Measurements from ENCODE around the gene ATP11A. TPM values are rescaled to one million over a fixed set of nuclear protein-coding genes. Genes with fewer than 3 reads are reported as not detected.

The ATP11A gene
- total RNA-seq, 2 donors from 2014 or later, result 10.9 to 89.3 TPM

DNA sequence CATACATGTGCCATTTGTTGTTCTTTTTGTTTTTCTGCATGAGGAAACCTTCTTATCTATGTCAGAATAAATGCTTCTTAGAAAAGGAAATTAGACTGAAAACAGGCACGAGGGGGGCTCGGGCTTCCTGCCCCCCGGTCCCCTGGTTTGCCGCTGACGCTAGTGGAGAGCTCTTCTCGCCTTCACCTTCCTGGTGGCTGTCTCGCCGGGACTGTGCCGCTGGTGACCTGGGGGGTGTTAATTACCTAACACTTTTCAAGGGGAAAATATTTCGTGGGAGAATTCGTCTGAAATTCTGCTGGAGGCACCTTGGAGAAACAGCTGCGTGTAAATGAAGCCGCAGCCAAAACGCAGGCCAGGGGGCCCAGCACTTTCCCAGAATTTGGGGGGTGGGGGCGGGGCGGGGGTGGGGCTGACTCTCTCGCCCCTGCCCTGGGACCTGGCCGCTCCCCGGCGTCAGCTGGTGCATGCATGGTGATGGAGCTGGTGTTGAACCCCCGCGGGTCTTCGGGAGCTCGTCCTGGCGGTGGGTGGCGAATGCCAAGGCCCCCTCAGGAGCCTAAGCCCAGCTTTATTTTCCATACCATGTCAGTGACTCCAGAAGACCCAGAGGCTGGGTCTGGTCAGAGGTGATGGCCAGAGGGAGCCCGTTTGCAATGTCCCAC is 220.9 kb downstream of the ATP11A start:
- no peak for DNase-seq (ENCODE audit: low spot score)
- no peak overlapping the region for H3K27ac ChIP-seq
- H3K36me3 ChIP-seq, result no peaks in the 10 kb centered on the region
- H3K4me1 ChIP-seq (replicated peaks), result peaks cover under 1% of the 10 kb centered on the region
- H3K9me3 ChIP-seq, result no peaks in the 10 kb centered on the region
- intact Hi-C loops (cut with DNase I), result no loop called here
- no peaks in the 10 kb centered on the region for H3K27me3 ChIP-seq (replicated peaks; ENCODE audit: insufficient read depth)
- TF ChIP-seq POLR2AphosphoS5 (IDR thresholded peaks at IDR 0.05) (no peak), POLR2A (IDR thresholded peaks at IDR 0.05) (no peak)
- TF ChIP-seq, protein P1, sequence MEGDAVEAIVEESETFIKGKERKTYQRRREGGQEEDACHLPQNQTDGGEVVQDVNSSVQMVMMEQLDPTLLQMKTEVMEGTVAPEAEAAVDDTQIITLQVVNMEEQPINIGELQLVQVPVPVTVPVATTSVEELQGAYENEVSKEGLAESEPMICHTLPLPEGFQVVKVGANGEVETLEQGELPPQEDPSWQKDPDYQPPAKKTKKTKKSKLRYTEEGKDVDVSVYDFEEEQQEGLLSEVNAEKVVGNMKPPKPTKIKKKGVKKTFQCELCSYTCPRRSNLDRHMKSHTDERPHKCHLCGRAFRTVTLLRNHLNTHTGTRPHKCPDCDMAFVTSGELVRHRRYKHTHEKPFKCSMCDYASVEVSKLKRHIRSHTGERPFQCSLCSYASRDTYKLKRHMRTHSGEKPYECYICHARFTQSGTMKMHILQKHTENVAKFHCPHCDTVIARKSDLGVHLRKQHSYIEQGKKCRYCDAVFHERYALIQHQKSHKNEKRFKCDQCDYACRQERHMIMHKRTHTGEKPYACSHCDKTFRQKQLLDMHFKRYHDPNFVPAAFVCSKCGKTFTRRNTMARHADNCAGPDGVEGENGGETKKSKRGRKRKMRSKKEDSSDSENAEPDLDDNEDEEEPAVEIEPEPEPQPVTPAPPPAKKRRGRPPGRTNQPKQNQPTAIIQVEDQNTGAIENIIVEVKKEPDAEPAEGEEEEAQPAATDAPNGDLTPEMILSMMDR (IDR thresholded peaks at IDR 0.05), result no peak
- WGBS, result 84% methylated on average over 26 of the region's 27 CpGs
- H3K4me3 ChIP-seq, result no peak overlapping the region

DNA sequence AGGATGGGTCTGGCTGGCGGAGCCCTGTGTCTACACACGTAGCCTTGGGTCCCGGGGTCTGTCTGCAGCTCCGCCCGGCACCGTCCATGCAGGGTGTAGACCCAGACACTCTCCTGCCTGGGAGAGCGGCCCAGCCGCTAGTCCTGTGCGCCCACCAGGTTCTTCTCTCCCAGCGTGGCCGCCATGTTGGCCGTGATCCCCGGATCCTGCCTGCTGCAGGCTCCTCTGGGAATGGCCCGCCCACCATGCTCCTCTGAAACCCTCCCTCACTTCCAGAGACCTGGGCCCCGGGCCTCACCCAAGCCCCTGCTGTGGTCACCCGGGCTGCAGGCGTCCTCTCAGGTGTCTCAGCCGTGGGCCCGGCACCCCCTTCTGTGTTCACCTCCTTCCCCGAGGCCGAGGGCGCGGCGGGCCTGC is 221.5 kb downstream of the ATP11A start:
- Histone ChIP-seq H3K4me1 (replicated peaks) (no peaks in the 10 kb centered on the region), H3K27me3 (replicated peaks; ENCODE audit: insufficient read depth) (no peaks in the 10 kb centered on the region), H3K4me3 (no peak overlapping the region), H3K36me3 (no peaks in the 10 kb centered on the region), H3K9me3 (no peaks in the 10 kb centered on the region), H3K27ac (no peak overlapping the region)
- 94% methylated on average over 22 of the region's 24 CpGs for WGBS
- intact Hi-C loops (cut with DNase I), result no loop called here
- no peak for DNase-seq (ENCODE audit: low spot score)
- TF ChIP-seq POLR2AphosphoS5 (IDR thresholded peaks at IDR 0.05) (no peak), POLR2A (IDR thresholded peaks at IDR 0.05) (no peak)
- TF ChIP-seq, protein P1 (IDR thresholded peaks at IDR 0.05), result no peak

DNA sequence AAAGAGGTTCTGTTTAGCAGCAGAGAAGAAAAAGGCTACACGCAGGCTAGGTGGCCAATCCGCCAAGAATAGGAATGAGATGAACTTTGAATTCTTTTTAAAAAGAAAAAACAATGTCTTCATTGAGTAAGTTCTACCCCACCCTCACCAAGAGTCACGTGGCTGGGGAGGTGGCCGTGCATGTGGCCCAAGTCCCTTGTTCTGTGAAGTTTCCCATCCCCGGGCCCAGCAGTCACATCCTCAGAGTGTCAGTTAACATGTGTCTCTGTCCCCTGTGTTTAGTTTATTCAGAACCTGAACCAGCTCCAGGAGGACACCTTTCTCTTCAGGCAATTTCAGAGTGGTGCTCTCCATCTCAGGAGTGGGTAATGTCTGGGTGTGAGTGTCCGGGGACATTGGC is 222.0 kb downstream of the ATP11A start:
- H3K4me1 ChIP-seq (replicated peaks), result no peaks in the 10 kb centered on the region
- H3K9me3 ChIP-seq, result no peaks in the 10 kb centered on the region
- WGBS, result 95% methylated on average over 6 of the region's 6 CpGs
- H3K27me3 ChIP-seq (replicated peaks; ENCODE audit: insufficient read depth), result no peaks in the 10 kb centered on the region
- TF ChIP-seq POLR2AphosphoS5 (IDR thresholded peaks at IDR 0.05), result no peak
- intact Hi-C loops (cut with DNase I), result no loop called here
- no peaks in the 10 kb centered on the region for H3K36me3 ChIP-seq
- no peak overlapping the region for H3K27ac ChIP-seq
- no peak for DNase-seq (ENCODE audit: low spot score)
- H3K4me3 ChIP-seq, result no peak overlapping the region

DNA sequence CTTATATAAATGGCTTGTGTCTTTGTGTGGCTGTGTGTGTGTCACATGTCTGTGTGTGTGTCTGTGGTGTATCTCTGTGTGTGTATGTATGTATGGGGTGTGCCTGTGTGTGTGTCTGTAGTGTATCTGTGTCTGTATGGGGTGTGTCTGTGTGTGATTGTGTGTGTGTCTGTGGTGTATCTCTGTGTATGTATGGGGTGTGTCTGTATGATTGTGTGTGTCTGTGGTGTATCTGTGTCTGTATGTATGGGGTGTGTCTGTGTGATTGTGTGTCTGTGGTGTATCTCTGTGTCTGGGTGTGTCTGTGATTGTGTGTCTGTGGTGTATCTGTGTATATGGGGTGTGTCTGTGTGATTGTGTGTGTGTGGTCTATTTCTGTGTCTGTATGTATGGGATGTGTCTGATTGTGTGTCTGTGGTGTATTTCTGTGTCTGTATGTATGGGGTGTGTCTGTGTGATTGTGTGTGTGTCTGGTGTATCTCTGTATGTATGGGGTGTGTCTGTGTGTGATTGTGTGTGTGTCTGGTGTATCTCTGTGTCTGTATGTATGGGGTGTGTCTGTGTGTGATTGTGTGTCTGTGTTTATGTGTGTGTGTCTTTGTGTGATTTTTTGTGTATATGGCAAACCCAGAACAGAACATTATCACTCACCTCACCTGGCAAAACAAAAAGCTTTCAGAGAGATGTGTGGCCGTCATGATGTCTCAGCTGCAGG is 223.0 kb downstream of the ATP11A start:
- H3K4me1 ChIP-seq (replicated peaks), result no peaks in the 10 kb centered on the region
- intact Hi-C loops (cut with DNase I), result no loop called here
- no peak for TF ChIP-seq POLR2AphosphoS5 (IDR thresholded peaks at IDR 0.05)
- TF ChIP-seq, protein P1 (IDR thresholded peaks at IDR 0.05), result no peak
- no peak for TF ChIP-seq POLR2A (IDR thresholded peaks at IDR 0.05)
- WGBS, result 63% methylated on average over 1 of the region's 1 CpG
- no peak for DNase-seq (ENCODE audit: low spot score)
- no peaks in the 10 kb centered on the region for H3K27me3 ChIP-seq (replicated peaks; ENCODE audit: insufficient read depth)
- H3K36me3 ChIP-seq, result no peaks in the 10 kb centered on the region
- no peak overlapping the region for H3K27ac ChIP-seq
- H3K9me3 ChIP-seq, result no peaks in the 10 kb centered on the region
- H3K4me3 ChIP-seq, result no peak overlapping the region

DNA sequence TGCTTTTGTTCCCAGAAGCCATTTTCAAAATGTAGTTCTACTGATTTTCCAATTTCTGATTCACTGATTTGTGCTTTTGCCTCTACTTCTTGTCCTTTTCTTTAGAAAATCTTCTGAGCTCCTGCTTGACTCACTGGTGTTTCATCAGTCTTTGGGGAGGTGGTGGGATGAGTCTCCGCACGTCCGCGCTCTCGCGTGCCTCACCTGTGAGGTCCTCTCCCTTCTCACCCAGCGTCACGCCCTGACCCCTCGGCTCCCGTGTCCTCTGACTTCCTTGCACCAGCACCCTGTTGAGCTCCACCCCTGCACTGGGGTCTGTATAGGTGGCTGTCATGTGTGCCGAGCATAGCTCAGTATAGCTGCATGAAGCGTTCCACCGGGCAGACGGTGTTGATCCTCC is 226.5 kb downstream of the ATP11A start:
- intact Hi-C loops (cut with DNase I), result no loop called here
- no peaks in the 10 kb centered on the region for H3K27me3 ChIP-seq (replicated peaks; ENCODE audit: insufficient read depth)
- DNase-seq (ENCODE audit: low spot score), result no peak
- H3K27ac ChIP-seq, result no peak overlapping the region
- TF ChIP-seq POLR2AphosphoS5 (IDR thresholded peaks at IDR 0.05) (no peak), POLR2A (IDR thresholded peaks at IDR 0.05) (no peak)
- H3K36me3 ChIP-seq, result no peaks in the 10 kb centered on the region
- H3K9me3 ChIP-seq, result no peaks in the 10 kb centered on the region
- 93% methylated on average over 14 of the region's 14 CpGs for WGBS
- H3K4me3 ChIP-seq, result no peak overlapping the region
- no peaks in the 10 kb centered on the region for H3K4me1 ChIP-seq (replicated peaks)
